SK-N-SH (cell line): ENCODE results near the gene PADI2. TPM values are rescaled to one million over a fixed set of nuclear protein-coding genes. Genes with fewer than 3 reads are reported as not detected.

ENCODE experiments used
- CTCF ChIA-PET: fragments of 300-600, 350-600 bp; formaldehyde crosslinking; extraction: SDS; loops from one replicate; lab custom pipeline; 2021; lab: Yijun Ruan, JAX
- POLR2A ChIA-PET: fragments of 350-600 bp; sonication (Branson Sonifier 250); formaldehyde crosslinking; extraction: SDS; loops from one replicate; lab custom pipeline; 2020; ENCODE audit warnings: antibody characterized with exemption, inconsistent platforms; lab: Yijun Ruan, JAX
- DNase-seq: peaks from one replicate; pipeline ENCODE4 v3.0.0; 2012
- H2AFZ ChIP-seq: fragments of 200-600 bp; sonication (generic); 2 replicates; pipeline ENCODE4 v1.8.1; 2016; ENCODE audit warnings: antibody characterized with exemption, mild to moderate bottlenecking, low read depth
- H3F3A ChIP-seq: fragments of 200-600 bp; sonication (generic); replicated peaks from 2 replicates; pipeline ENCODE3; 2016; ENCODE audit warnings: antibody characterized with exemption, mild to moderate bottlenecking; ENCODE audit not compliant: insufficient read depth
- H3K27ac ChIP-seq, 2 experiments: fragments of 200-500 bp in 1 of 2; fragments of 200-600 bp in 1 of 2; sonication (Bioruptor generic) in 1 of 2; sonication (generic), shearing (Covaris generic) in 1 of 2; 2 replicates each; pipeline versions ENCODE4 v1.5.1 to v1.6.1; 2014 to 2016; ENCODE audit warnings: low read depth in 2 of 2, inconsistent platforms in 1 of 2, low read length in 1 of 2, mild to moderate bottlenecking in 1 of 2, mixed read lengths in 1 of 2
- H3K27me3 ChIP-seq: fragments of 200-600 bp; sonication (generic), shearing (Covaris generic); 2 replicates; pipeline ENCODE4 v1.6.1; 2016; ENCODE audit warnings: mixed run types; ENCODE audit not compliant: insufficient read depth
- H3K36me3 ChIP-seq, 2 experiments: fragments of 200-500 bp in 1 of 2; fragments of 200-600 bp in 1 of 2; sonication (Bioruptor generic) in 1 of 2; sonication (generic) in 1 of 2; replicated peaks in 1 of 2; 2 replicates each; pipeline versions ENCODE3 to v1.5.1; 2014 to 2016; ENCODE audit warnings: low read length in 1 of 2, mild to moderate bottlenecking in 1 of 2; ENCODE audit not compliant: insufficient read depth in 2 of 2, control insufficient read depth in 1 of 2
- H3K4me1 ChIP-seq, 2 experiments: fragments of 200-500 bp in 1 of 2; fragments of 200-600 bp in 1 of 2; sonication (Bioruptor generic) in 1 of 2; sonication (generic), shearing (Covaris generic) in 1 of 2; 2 replicates each; pipeline versions ENCODE4 v1.5.1 to v1.6.1; 2014 to 2016; ENCODE audit warnings: low read depth in 1 of 2, low read length in 1 of 2, mixed run types in 1 of 2; ENCODE audit not compliant: insufficient read depth in 2 of 2, control insufficient read depth in 1 of 2
- H3K4me2 ChIP-seq: fragments of 200-600 bp; sonication (generic), shearing (Covaris generic); 2 replicates; pipeline ENCODE4 v1.6.1; 2017; ENCODE audit warnings: mixed run types
- H3K4me3 ChIP-seq, 2 experiments: fragments of 200-500 bp in 1 of 2; fragments of 200-600 bp in 1 of 2; sonication (Bioruptor generic) in 1 of 2; sonication (generic), shearing (Covaris generic) in 1 of 2; 2 replicates each; pipeline versions ENCODE4 v1.5.1 to v1.8.1; 2014 to 2016; ENCODE audit warnings: low read depth in 2 of 2, inconsistent platforms in 1 of 2, low read length in 1 of 2, mild to moderate bottlenecking in 1 of 2, mixed read lengths in 1 of 2, moderate library complexity in 1 of 2
- H3K79me2 ChIP-seq: fragments of 200-600 bp; sonication (generic); 2 replicates; pipeline ENCODE4 v1.8.1; 2017; ENCODE audit warnings: mild to moderate bottlenecking; ENCODE audit not compliant: insufficient read depth
- H3K9ac ChIP-seq: fragments of 200-600 bp; sonication (generic); 2 replicates; pipeline ENCODE4 v1.6.1; 2017; ENCODE audit warnings: mixed run types
- H3K9me2 ChIP-seq: fragments of 200-600 bp; sonication (generic); 2 replicates; pipeline ENCODE4 v1.6.1; 2017; ENCODE audit warnings: mixed run types
- H3K9me3 ChIP-seq: fragments of 200-600 bp; sonication (generic); 2 replicates; pipeline ENCODE4 v1.6.1; 2017; ENCODE audit warnings: mixed run types, mild to moderate bottlenecking, moderate library complexity
- H4K20me1 ChIP-seq: fragments of 200-600 bp; sonication (generic); 2 replicates; pipeline ENCODE4 v1.6.1; 2017; ENCODE audit warnings: mild to moderate bottlenecking, mixed run types; ENCODE audit not compliant: insufficient read depth
- CHD2 ChIP-seq: fragments of 150-350 bp; IDR thresholded peaks from 2 replicates; pipeline ENCODE4 v1.6.1; 2018; ENCODE audit warnings: low read length; ENCODE audit not compliant: partially characterized antibody
- EZH2phosphoT487 ChIP-seq: fragments of 200-600 bp; sonication (generic); IDR thresholded peaks from 2 replicates; pipeline ENCODE4 v1.6.1; 2017; ENCODE audit warnings: low read depth, mixed run types, mild to moderate bottlenecking, antibody characterized with exemption, moderate library complexity, borderline replicate concordance
- FOXJ3 ChIP-seq: sonication (generic); formaldehyde crosslinking; IDR thresholded peaks from 2 replicates; pipeline ENCODE4 v1.5.1; 2020; ENCODE audit warnings: mild to moderate bottlenecking, missing genetic modification reagents
- FOXM1 ChIP-seq: IDR thresholded peaks from 2 replicates; pipeline ENCODE4 v1.4.0; 2012; ENCODE audit warnings: low read depth, mild to moderate bottlenecking
- GATA2 ChIP-seq: sonication (generic); formaldehyde crosslinking; IDR thresholded peaks from 2 replicates; pipeline ENCODE4 v1.5.0; 2020; ENCODE audit warnings: mild to moderate bottlenecking, missing genetic modification reagents
- JUND ChIP-seq: IDR thresholded peaks from 2 replicates; pipeline ENCODE4 v1.4.0; 2012
- MAX ChIP-seq: IDR thresholded peaks from 2 replicates; pipeline ENCODE4 v1.4.0; 2012; ENCODE audit warnings: low read depth
- MXI1 ChIP-seq: IDR thresholded peaks from 2 replicates; pipeline ENCODE4 v1.6.1; 2012; ENCODE audit warnings: mild to moderate bottlenecking, low read depth, low read length, improper control_type of control experiment
- POLR2AphosphoS5 ChIP-seq: IDR thresholded peaks from 2 replicates; pipeline ENCODE4 v1.6.1; 2012; ENCODE audit warnings: low read depth, low read length
- RFX5 ChIP-seq: IDR thresholded peaks from 2 replicates; pipeline ENCODE4 v1.6.1; 2012; ENCODE audit warnings: mild to moderate bottlenecking, improper control_type of control experiment, low read length
- RXRA ChIP-seq: IDR thresholded peaks from 2 replicates; pipeline ENCODE4 v1.4.0; 2012; ENCODE audit warnings: low read depth, mild to moderate bottlenecking, borderline replicate concordance
- SMC3 ChIP-seq: IDR thresholded peaks from 2 replicates; pipeline ENCODE4 v1.6.1; 2012; ENCODE audit warnings: low read depth, low read length, improper control_type of control experiment
- TCF12 ChIP-seq: IDR thresholded peaks from 2 replicates; pipeline ENCODE4 v1.4.0; 2012
- TEAD4 ChIP-seq: IDR thresholded peaks from 2 replicates; pipeline ENCODE4 v1.4.0; 2012; ENCODE audit warnings: mild to moderate bottlenecking, borderline replicate concordance; ENCODE audit not compliant: insufficient read depth
- YY1 ChIP-seq: IDR thresholded peaks from 2 replicates; pipeline ENCODE4 v1.4.0; 2012; ENCODE audit warnings: low read depth, mild to moderate bottlenecking
- ZBTB33 ChIP-seq: IDR thresholded peaks from 2 replicates; pipeline ENCODE4 v1.4.0; 2012; ENCODE audit warnings: low read depth, borderline replicate concordance
- WGBS: methylation state at CpG from one replicate; pipeline ENCODE4 v1.1.6; 2017; ENCODE audit warnings: low lambda C conversion rate; 5-methylcytosine and 5-hydroxymethylcytosine counted together
- polyA plus RNA-seq, 3 experiments: library from polyadenylated mRNA; depleted of rRNA; stranded (reverse); fragments of >200 nt; gene quantifications; 2 replicates each; pipeline ENCODE4 v1.2.3, GENCODE V29; 2012

Gene PADI2
- polyA plus RNA-seq, 1 of the 3 experiments (the other 2 are of a cell fraction), result 0.58 TPM

- H2AFZ ChIP-seq, result no peak overlapping the region
- POLR2A ChIA-PET, result no interaction called here
Measured at GRCh38 chr1:17155257-17155920, 36.1 kb upstream of the PADI2 start.

GRCh38 chr1:17149771-17150170 is 30.5 kb upstream of the PADI2 start:
- POLR2A ChIA-PET, result no interaction called here
- no peaks in the 10 kb centered on the region for H3K9me3 ChIP-seq
- no peak overlapping the region for H2AFZ ChIP-seq
- no peaks in the 10 kb centered on the region for H3K79me2 ChIP-seq
- no peak overlapping the region for H3K27ac ChIP-seq
- CTCF ChIA-PET, result interaction anchor here (1.2 to 3.2 kb wide), 2 partner anchors 24 to 87 kb away, joined by 4 to 13 read pairs; no protein-coding TSS in a partner anchor
- 57% methylated on average over 6 of the region's 8 CpGs for WGBS
- H3K9ac ChIP-seq, result no peak overlapping the region
- no peaks in the 10 kb centered on the region for H3K36me3 ChIP-seq
- H3K4me1 ChIP-seq, result no peaks in the 10 kb centered on the region
- H3K4me2 ChIP-seq, result no peak overlapping the region
- no peaks in the 10 kb centered on the region for H4K20me1 ChIP-seq
- DNase-seq, result no peak
- H3F3A ChIP-seq, result no peaks in the 10 kb centered on the region
- no peaks in the 10 kb centered on the region for H3K27me3 ChIP-seq
- TF ChIP-seq FOXM1 (no peak), TCF12 (no peak), EZH2phosphoT487 (no peak), TEAD4 (no peak), MXI1 (no peak), GATA2 (CRISPR knock-in tag) (no peak), RFX5 (no peak), JUND (no peak), CHD2 (no peak), SMC3 (no peak), ZBTB33 (no peak), POLR2AphosphoS5 (no peak)
- no peak overlapping the region for H3K4me3 ChIP-seq
- H3K9me2 ChIP-seq, result no peaks in the 10 kb centered on the region

More at GRCh38 chr1:17155257-17155920, 36.1 kb upstream of the PADI2 start:
- no peaks in the 10 kb centered on the region for H3K4me1 ChIP-seq
- H4K20me1 ChIP-seq, result no peaks in the 10 kb centered on the region
- no peaks in the 10 kb centered on the region for H3K9me3 ChIP-seq
- no peak overlapping the region for H3K4me2 ChIP-seq
- H3K36me3 ChIP-seq, result no peaks in the 10 kb centered on the region
- DNase-seq, result no peak
- TF ChIP-seq FOXM1, result no peak
- no peak for TF ChIP-seq YY1
- no peak for TF ChIP-seq MAX
- TF ChIP-seq RFX5, result no peak
- no peak for TF ChIP-seq RXRA
- no peak for TF ChIP-seq FOXJ3 (CRISPR knock-in tag)
- H3K9ac ChIP-seq, result no peak overlapping the region
- H3K79me2 ChIP-seq, result no peaks in the 10 kb centered on the region
- H3F3A ChIP-seq, result no peaks in the 10 kb centered on the region
- H3K27me3 ChIP-seq, result no peaks in the 10 kb centered on the region
- CTCF ChIA-PET, result no interaction called here
- no peak overlapping the region for H3K4me3 ChIP-seq
- no peak overlapping the region for H3K27ac ChIP-seq
- no peaks in the 10 kb centered on the region for H3K9me2 ChIP-seq
- 18% methylated on average over 2 of the region's 2 CpGs for WGBS
